ENCODE results near the gene IRF4.

The IRF4 gene

DNA sequence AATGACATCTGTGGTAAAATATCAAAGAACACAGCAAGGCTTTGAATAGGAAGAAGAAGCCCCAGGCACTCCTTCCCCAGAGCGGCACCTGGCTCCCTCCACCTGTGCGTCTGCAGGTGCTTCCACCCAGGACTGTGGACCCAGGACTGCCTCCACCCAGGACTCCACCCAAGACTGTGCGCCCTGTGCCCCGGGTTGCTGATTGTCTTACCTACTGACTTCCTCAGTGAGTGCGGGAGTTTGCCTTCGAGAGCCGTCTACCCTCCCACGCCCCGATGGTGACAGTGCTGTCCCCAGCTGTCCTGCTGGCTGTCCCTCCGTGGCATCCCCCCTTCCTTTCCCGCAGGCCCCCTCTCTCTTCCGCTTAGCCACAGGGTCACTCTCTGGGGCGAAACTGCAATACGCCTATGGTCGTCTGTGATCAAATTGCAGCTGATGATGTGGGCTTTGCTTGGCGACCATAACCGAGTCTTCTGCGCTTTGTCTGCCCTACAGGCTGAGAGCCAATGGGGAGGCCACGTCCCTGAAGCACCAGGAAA is 52.1 kb downstream of the IRF4 start:
- DNase-seq (ENCODE audit: low read depth, low spot score) = no peak

- DNase-seq (ENCODE audit: low read depth, low spot score) = no peak
These were observed 53.2 kb downstream of the IRF4 start for GRCh38 chr6:444653-445275.

GRCh38 chr6:445571-446417 is 54.2 kb downstream of the IRF4 start:
- DNase-seq (ENCODE audit: low read depth, low spot score) = no peak

- DNase-seq (ENCODE audit: low read depth, low spot score) = no peak
These were observed 55.1 kb downstream of the IRF4 start for GRCh38 chr6:446418-447366.

DNA sequence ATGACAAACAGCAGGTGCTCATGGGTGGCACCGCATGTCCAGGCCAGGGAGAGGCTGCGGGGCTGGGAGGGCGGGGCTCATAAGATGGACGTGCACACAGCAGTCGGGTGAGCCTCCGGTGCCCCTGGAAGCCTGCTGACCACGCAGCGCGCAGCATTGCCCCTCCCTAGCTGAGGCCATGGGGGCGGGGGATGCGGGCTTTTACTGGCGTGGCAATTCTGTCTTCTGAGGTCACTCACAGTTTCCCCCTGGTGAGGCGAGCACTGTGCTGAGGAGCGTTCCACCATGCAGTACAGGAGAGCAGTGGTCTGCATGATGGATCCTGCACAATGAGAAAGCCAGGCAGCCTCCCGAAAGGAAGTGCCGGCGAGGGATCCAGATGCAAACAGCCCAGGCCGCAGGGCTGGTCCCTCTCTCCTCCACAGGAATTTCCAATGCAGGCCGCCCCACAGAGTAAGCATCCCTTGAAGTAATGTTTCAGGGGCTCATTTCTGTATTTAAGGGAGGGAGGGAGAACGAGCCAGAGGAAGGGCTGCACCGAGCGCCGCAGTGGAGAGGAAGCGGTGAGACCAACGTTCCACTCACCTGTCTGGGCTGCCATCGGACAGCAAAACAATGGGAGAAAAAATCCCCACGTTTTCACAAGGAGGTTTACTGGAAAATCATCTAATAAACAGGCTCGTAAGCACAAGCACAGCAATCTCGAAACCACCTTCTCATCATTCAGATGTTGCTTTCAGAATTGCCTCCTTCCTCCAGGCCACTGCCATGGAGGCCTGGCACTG is 56.0 kb downstream of the IRF4 start:
- no peak for DNase-seq (ENCODE audit: low read depth, low spot score)

DNA sequence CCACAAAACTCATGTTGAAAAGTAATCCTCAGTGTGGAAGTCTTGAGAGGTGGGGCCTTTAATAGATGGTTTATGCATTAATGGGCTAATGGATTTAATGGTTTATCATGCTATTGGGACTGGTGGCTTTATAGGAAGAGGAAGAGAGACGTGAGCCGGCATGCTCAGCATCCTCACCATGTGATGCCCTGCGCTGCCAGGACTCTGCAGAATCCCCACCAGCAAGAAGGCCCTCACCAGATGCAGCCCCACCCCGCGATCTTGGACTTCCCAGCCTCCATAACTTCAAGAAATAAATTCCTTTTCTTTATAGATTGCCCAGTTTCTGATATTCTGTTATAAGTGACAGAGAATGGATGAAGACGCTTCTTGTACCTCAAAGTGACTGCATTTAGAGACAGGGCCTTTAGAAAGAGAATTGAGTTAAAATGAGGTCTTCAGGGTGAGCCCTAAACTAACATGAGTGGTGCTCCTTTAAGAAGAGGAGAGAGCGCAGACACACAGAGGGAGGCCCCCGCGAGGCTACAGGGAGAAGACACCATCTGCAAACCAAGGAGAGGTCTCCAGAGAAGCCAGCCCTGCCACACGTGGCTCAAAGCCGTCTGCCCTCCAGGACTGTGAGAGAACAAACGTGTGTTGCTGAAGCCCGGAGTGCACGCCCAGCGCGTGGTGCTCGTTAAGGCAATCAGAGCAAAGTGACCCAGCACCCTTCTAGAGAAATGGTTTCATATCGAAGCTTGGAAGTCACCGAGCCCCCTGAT is 56.9 kb downstream of the IRF4 start:
- DNase-seq (ENCODE audit: low read depth, low spot score) = no peak

DNA sequence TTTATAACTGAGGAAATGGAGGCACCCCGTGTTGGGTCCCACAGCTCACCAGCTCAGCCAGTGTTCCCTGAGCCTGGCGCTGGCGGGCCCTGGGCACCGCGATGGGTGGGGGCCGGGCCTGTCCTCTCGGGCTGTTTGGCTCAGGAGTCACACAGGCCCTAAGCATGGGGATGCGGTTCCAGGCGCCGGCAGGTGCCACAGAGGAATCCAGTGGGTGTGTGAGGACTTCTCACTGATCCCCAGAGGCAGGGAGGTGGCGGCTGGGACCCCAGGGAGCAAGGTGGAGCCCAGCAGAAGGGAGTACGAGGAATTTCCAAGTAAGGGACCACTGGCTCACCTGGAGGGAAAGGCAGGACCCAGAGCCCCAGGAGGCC is 57.5 kb downstream of the IRF4 start:
- no peak for DNase-seq (ENCODE audit: low read depth, low spot score)

- DNase-seq (ENCODE audit: low read depth, low spot score) = no peak
These were observed 58.2 kb downstream of the IRF4 start for GRCh38 chr6:449486-450419.

GRCh38 chr6:451336-451735 is 59.8 kb downstream of the IRF4 start:
- no peak for DNase-seq (ENCODE audit: low read depth, low spot score)

DNA sequence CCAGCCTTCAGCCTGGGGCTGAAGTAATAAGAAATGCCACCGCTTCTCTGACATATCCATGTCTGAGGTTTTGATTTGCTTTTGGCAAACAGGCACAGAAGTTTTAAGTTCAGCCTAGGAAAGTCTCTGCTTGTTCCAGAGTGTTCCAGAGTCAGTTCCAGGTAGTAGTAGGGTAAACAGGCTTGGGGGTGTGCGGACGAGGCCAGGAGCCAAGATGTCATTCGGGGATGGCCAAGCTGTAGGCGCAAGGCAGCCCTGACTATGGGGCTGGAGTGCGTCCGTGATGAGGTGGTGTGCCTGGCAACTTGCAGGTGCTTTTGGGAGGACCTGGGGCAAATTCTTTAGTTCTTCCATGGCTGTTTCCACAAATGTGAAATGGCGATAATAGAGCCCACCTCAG is 60.3 kb downstream of the IRF4 start:
- DNase-seq (ENCODE audit: low read depth, low spot score) = no peak

DNA sequence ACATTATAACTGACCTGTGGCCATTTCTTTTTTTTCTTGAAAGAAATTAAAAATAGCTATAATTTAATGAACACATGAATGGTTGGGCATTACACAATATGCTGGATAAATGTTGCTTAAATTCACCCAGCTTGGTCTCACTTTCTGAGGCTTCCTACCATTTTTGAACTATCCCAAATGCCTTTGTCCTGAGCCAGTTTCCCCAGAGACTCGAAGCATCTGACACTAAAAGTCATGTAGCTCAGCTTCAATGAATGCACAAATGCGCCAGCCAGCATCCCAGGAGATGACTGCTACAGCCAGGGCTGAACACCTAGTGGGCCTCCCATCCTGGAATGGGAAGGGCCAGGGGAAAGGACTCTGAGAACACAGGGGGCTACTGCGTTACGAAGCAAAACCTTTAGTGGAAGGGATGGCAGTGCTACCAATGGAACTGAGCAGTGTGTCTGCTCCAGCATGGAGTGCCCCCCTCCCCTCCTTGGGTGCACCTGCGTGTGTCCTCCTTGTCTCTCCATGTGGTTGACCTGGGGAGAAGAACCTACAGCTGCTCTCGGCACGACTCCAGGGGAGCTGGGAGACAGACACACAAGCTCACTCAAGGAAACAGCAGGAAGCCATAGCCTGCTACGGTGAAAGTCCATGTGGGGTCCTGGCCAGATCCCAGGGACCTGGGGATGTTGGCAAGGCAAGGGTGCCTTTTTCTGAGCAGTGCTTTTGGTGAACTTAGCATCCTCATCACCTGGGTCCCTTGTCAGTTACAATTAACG is 60.9 kb downstream of the IRF4 start:
- no peak for DNase-seq (ENCODE audit: low read depth, low spot score)

DNA sequence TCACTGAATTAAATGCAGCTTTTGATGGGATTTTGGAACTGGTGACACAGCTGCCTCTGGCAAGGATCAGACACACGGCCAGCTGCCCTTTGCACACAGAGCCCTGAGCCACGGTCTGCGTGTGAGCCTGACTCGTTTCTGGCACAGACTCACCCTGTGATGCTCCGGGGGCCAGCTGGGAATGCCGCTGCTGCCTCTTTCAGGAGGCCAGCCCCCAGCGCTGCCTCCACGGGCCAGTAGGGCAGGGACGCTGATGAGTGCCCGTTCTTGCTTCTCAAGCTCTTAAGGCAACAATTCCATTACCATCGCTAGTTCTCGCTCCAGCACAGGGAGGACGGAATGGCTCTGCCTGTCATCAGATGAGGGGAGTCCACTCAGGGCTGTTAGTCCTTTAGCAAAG is 61.6 kb downstream of the IRF4 start:
- no peak for DNase-seq (ENCODE audit: low read depth, low spot score)

- no peak for DNase-seq (ENCODE audit: low read depth, low spot score)
These were observed 62.8 kb downstream of the IRF4 start for GRCh38 chr6:454148-454991.

DNA sequence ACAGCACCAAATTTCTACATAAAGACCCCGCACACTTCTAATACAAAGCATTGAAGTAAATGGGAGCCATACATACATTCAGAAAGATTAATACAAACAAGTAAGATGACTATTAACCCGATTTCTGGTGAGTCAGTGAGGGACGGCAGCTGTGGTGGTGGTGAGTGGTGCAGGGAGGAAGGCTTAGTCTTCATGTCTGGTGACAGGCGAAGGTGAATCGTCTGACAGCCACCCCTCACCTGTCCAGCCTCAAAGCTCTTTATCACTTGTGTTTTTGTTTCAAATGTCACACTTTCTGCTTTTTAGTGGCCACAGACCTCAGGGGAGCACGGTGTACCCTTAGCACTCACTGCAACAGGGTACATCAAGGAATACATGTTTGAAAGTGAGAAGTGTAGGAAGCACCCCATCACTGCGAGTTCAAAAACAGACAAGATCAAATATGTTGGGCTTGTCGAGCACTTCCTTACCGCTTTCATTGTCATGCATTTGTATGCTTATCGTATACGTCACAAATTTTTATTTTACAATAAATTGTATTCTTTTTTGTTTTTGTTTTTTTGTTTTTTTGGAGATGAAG is 63.5 kb downstream of the IRF4 start:
- no peak for DNase-seq (ENCODE audit: low read depth, low spot score)

GRCh38 chr6:455835-456234 is 64.3 kb downstream of the IRF4 start:
- no peak for DNase-seq (ENCODE audit: low read depth, low spot score)

GRCh38 chr6:456358-456867 is 64.9 kb downstream of the IRF4 start:
- peak; percentile 12 for DNase-seq (ENCODE audit: low read depth, low spot score)

GRCh38 chr6:456887-457286 is 65.3 kb downstream of the IRF4 start:
- DNase-seq (ENCODE audit: low read depth, low spot score) = no peak

Data from iPS DF 19.7 (cell line).